HG03159 (cell line): ENCODE data around the gene CAMK2A.

ENCODE experiments used
- ATAC-seq: cut with Tn5 transposase; IDR thresholded peaks from one replicate; pipeline ENCODE4 v1.9.1; 2021; ENCODE audit warnings: mild to moderate bottlenecking, moderate library complexity; ENCODE audit not compliant: unreplicated experiment

CAMK2A gene

DNA sequence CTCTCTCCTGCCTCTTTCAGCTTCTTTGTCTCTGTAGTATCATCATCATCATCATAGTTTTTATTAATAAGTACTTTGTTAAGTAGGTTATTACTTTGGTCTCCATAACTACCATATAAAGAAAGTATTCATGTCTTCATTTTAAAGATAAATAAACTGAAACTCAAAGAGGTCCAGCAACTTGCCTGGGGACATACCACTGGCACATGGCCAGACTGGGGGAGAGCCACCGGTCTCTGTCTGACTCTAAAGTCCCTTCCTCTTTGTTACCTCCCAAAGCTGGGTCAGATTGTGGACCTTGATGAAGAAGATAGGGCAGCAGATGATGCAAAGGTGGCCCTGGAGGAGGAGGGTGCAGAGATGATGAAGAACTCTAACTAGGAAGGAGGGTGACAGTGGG lies 114.5 kb downstream of the CAMK2A start:
- ATAC-seq: no peak

- no peak for ATAC-seq
Measured at GRCh38 chr5:150174285-150174684, 115.3 kb downstream of the CAMK2A start.

DNA sequence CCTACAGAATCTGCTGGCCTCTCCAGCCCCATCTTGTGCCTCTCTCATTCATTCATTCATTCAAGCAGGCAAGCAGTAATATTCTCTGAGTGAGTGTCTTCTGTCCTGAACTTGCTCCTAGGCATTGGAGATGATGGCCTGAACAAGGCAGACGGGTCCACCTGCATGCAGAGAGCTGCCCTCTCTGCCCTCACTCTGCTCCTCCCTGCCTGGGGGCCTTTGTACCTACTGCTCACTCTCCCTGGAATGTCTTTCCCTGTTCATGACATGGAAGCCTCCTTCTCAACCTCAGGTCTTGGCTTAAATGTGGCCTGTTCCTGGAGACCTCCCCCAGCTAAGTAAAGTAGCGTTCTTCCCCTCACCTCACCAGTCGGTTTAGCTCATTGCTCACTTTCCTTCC lies 116.4 kb downstream of the CAMK2A start:
- no peak for ATAC-seq

DNA sequence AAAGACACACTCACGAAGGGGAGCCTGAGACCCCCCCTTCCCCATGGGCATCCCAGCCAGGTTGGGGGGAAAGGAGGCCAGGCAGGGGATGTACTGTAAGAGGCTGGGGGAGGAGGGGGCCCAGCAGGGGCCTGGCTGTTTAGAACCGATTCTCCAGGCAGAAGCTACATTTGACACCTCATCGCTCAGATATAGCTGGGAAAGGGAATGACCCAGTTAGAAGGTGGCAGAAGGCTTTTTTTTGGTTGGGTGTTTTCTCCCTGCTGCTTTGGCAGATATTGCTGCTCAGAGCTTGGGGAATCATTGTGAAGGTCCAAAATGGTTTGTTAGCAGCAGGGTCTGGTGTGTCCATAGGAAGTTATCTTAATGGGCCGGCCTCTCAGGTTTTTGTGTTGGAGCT lies 117.0 kb downstream of the CAMK2A start:
- ATAC-seq: no peak

DNA sequence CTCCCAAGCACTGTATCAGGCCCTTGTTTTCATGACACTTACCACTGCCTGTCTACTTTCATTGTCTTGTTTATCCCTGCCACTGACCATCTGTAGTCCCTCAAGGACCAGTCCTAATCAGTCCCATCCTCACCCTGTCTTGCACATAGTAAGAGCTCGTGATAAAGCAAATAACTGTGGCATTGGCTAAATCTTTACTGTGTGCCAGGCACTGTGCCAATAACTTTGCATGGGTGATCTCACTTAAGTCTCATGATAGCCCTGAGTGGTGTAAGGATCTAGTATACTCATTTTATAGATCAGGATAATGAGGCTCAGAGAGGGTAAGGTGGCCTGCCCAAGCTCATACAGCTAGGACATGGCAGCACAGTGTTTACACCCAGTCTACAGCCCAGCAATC lies 117.4 kb downstream of the CAMK2A start:
- ATAC-seq: no peak
